KMS-11 (cell line): Measurements from ENCODE around the gene CELF2.

Source experiments
- H2AFZ ChIP-seq: fragments of 200-600 bp; sonication (generic); 2 replicates; pipeline ENCODE4 v1.6.1; 2016; ENCODE audit warnings: antibody characterized with exemption, mixed run types, low read depth
- H3K27ac ChIP-seq: fragments of 200-600 bp; sonication (generic); 2 replicates; pipeline ENCODE4 v1.6.1; 2016; ENCODE audit warnings: mild to moderate bottlenecking, mixed run types
- H3K27me3 ChIP-seq: fragments of 200-600 bp; sonication (generic); 2 replicates; pipeline ENCODE4 v1.6.1; 2017; ENCODE audit warnings: mild to moderate bottlenecking, low read depth, mixed run types, moderate library complexity; ENCODE audit not compliant: insufficient read depth
- H3K36me3 ChIP-seq: fragments of 200-600 bp; sonication (generic); 2 replicates; pipeline ENCODE4 v1.6.1; 2017; ENCODE audit warnings: mild to moderate bottlenecking, mixed run types; ENCODE audit not compliant: insufficient read depth
- H3K4me1 ChIP-seq: fragments of 200-600 bp; sonication (generic); 2 replicates; pipeline ENCODE4 v1.6.1; 2016; ENCODE audit warnings: mild to moderate bottlenecking, low read depth, mixed run types; ENCODE audit not compliant: poor library complexity, severe bottlenecking
- H3K4me2 ChIP-seq: fragments of 200-600 bp; sonication (generic); 2 replicates; pipeline ENCODE4 v1.7.0; 2016; ENCODE audit warnings: mild to moderate bottlenecking, mixed run types
- H3K4me3 ChIP-seq: fragments of 200-600 bp; sonication (generic); IDR thresholded peaks from 2 replicates; pipeline ENCODE4 v1.6.1; 2017; ENCODE audit warnings: low read depth, low read length, mixed read lengths; ENCODE audit not compliant: insufficient read depth
- H3K79me2 ChIP-seq: fragments of 200-600 bp; sonication (generic); 2 replicates; pipeline ENCODE4 v1.6.1; 2016; ENCODE audit warnings: low read depth, mixed run types; ENCODE audit not compliant: insufficient read depth
- H3K9ac ChIP-seq: fragments of 200-600 bp; sonication (generic); 2 replicates; pipeline ENCODE4 v1.6.1; 2016; ENCODE audit warnings: mild to moderate bottlenecking, mixed run types
- H4K20me1 ChIP-seq: fragments of 200-600 bp; sonication (generic); 2 replicates; pipeline ENCODE4 v1.6.1; 2016; ENCODE audit warnings: mild to moderate bottlenecking, mixed run types; ENCODE audit not compliant: insufficient read depth
- TF ChIP-seq, protein P1 (sequence below): fragments of 200-600 bp; sonication (generic); conservative IDR thresholded peaks from 2 replicates; pipeline ENCODE4 v1.6.1; 2017; ENCODE audit warnings: low read depth, mild to moderate bottlenecking, antibody characterized with exemption, low read length, moderate library complexity, mixed read lengths

The CELF2 gene

DNA sequence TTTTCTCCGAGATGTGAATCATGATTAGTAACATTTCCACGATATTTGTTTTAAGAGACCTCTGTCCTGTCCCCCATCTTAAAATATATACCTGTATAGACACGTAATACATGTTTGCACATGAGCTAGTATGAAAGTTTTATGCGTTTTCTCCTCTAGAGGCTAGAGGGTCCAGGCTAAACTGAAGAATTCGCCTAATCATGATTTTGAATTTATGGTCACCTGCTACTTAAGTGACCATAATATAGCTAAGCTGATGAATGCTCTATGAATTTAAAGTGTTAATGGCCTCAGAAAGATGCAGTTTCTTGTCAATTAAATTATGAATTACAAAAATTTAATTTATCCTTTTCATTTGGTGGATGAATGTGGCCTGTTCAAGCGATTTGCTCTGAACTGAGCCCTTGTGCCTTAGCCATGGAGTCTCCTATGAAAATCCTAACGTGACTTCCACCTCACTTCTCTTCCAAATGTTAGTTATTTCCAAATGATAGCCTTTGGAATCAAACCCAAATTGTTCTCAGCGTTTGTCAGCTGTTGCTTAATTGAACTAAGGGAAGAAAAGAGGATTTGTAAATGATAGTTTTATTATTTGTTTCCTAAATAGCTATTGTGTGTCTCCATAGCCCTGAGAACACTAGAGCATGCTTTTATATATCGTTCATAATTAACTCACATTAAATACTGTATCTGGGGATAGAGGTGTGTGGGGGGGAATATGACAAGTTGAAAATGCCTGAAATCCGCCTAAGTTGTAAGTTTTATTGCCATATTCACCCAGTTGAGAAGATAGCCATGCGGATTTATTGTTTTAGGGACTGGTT is 2.3 kb downstream of the CELF2 start:
- peaks cover 14% of the 10 kb centered on the region for H3K4me1 ChIP-seq
- H2AFZ ChIP-seq = no peak overlapping the region
- H3K9ac ChIP-seq = no peak overlapping the region
- H3K27me3 ChIP-seq = no peaks in the 10 kb centered on the region
- TF ChIP-seq, protein P1, sequence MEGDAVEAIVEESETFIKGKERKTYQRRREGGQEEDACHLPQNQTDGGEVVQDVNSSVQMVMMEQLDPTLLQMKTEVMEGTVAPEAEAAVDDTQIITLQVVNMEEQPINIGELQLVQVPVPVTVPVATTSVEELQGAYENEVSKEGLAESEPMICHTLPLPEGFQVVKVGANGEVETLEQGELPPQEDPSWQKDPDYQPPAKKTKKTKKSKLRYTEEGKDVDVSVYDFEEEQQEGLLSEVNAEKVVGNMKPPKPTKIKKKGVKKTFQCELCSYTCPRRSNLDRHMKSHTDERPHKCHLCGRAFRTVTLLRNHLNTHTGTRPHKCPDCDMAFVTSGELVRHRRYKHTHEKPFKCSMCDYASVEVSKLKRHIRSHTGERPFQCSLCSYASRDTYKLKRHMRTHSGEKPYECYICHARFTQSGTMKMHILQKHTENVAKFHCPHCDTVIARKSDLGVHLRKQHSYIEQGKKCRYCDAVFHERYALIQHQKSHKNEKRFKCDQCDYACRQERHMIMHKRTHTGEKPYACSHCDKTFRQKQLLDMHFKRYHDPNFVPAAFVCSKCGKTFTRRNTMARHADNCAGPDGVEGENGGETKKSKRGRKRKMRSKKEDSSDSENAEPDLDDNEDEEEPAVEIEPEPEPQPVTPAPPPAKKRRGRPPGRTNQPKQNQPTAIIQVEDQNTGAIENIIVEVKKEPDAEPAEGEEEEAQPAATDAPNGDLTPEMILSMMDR = no peak
- no peaks in the 10 kb centered on the region for H3K79me2 ChIP-seq
- H3K4me2 ChIP-seq = peak overlapping the region; percentile 55; the same call in 1 of the 2 replicates
- H4K20me1 ChIP-seq = no peaks in the 10 kb centered on the region
- no peak overlapping the region for H3K4me3 ChIP-seq
- no peaks in the 10 kb centered on the region for H3K36me3 ChIP-seq
- H3K27ac ChIP-seq = no peak overlapping the region

GRCh38 chr10:11020548-11020942 is 2.9 kb downstream of the CELF2 start:
- Histone ChIP-seq H3K36me3 (no peaks in the 10 kb centered on the region), H3K79me2 (no peaks in the 10 kb centered on the region), H4K20me1 (no peaks in the 10 kb centered on the region), H3K9ac (no peak overlapping the region), H3K4me2 (no peak overlapping the region), H2AFZ (no peak overlapping the region), H3K4me1 (peaks cover 14% of the 10 kb centered on the region), H3K27me3 (no peaks in the 10 kb centered on the region), H3K27ac (no peak overlapping the region), H3K4me3 (no peak overlapping the region)
- TF ChIP-seq, protein P1 = no peak

- Histone ChIP-seq H3K79me2 (no peaks in the 10 kb centered on the region), H3K4me1 (peaks cover 11% of the 10 kb centered on the region), H3K27ac (no peak overlapping the region), H3K27me3 (no peaks in the 10 kb centered on the region), H4K20me1 (no peaks in the 10 kb centered on the region), H3K36me3 (no peaks in the 10 kb centered on the region), H3K9ac (no peak overlapping the region), H2AFZ (no peak overlapping the region), H3K4me3 (no peak overlapping the region), H3K4me2 (no peak overlapping the region)
- TF ChIP-seq, protein P1 = no peak
Measured at GRCh38 chr10:11022213-11022612, 4.5 kb downstream of the CELF2 start.

- H2AFZ ChIP-seq = no peak overlapping the region
- H4K20me1 ChIP-seq = no peaks in the 10 kb centered on the region
- H3K9ac ChIP-seq = no peak overlapping the region
- H3K4me3 ChIP-seq = no peak overlapping the region
- H3K27ac ChIP-seq = no peak overlapping the region
- H3K79me2 ChIP-seq = no peaks in the 10 kb centered on the region
- H3K4me2 ChIP-seq = no peak overlapping the region
- TF ChIP-seq, protein P1 = no peak
- no peaks in the 10 kb centered on the region for H3K36me3 ChIP-seq
- H3K4me1 ChIP-seq = peaks cover 10% of the 10 kb centered on the region
- no peaks in the 10 kb centered on the region for H3K27me3 ChIP-seq
Measured at GRCh38 chr10:11023009-11023953, 5.6 kb downstream of the CELF2 start.
